Measurements from ENCODE around the gene KRTAP4-3. TPM values are rescaled to one million over a fixed set of nuclear protein-coding genes. Genes with fewer than 3 reads are reported as not detected.

The KRTAP4-3 gene
- total RNA-seq: not detected
- long read RNA-seq: 0 reads

DNA sequence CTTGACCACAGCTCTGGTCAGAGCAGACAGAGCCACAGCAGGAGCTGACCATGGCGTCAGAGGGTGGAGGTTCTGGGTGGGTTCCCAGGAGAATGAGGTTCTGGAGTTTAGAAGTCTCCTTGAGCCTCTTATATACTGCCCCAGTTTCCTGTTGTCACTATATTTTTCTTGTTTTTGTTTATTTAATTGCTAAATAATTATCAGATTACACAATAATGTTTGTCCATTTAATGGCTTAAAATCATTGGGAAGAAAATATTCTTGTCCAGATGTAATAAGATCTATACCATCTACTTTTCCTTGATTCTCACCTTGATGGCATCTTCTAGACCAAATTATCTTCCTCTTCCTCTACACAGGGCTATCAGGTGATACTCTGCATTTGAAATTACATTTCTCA lies at the start of gene KRTAP4-3:
TSS of gene KRTAP4-3 (minus strand) at position 101 of the 400 bp plus-strand sequence. CDS start at position 52, 49 bp downstream.
- Histone ChIP-seq H3K4me1 (no peaks in the 10 kb centered on the region), H3K36me3 (no peaks in the 10 kb centered on the region), H3K27me3 (ENCODE audit: low read depth) (peaks cover 33% of the 10 kb centered on the region), H3K27ac (replicated peaks) (no peak within 1 kb of the TSS), H3K9me3 (replicated peaks) (no peaks in the 10 kb centered on the region), H3K4me3 (no peak within 1 kb of the TSS)
- TF ChIP-seq, protein P1, sequence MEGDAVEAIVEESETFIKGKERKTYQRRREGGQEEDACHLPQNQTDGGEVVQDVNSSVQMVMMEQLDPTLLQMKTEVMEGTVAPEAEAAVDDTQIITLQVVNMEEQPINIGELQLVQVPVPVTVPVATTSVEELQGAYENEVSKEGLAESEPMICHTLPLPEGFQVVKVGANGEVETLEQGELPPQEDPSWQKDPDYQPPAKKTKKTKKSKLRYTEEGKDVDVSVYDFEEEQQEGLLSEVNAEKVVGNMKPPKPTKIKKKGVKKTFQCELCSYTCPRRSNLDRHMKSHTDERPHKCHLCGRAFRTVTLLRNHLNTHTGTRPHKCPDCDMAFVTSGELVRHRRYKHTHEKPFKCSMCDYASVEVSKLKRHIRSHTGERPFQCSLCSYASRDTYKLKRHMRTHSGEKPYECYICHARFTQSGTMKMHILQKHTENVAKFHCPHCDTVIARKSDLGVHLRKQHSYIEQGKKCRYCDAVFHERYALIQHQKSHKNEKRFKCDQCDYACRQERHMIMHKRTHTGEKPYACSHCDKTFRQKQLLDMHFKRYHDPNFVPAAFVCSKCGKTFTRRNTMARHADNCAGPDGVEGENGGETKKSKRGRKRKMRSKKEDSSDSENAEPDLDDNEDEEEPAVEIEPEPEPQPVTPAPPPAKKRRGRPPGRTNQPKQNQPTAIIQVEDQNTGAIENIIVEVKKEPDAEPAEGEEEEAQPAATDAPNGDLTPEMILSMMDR (IDR thresholded peaks at IDR 0.05; ENCODE audit: borderline replicate concordance): no peak
- intact Hi-C loops (cut with micrococcal nuclease): no loop called here
- no peak for DNase-seq

DNA sequence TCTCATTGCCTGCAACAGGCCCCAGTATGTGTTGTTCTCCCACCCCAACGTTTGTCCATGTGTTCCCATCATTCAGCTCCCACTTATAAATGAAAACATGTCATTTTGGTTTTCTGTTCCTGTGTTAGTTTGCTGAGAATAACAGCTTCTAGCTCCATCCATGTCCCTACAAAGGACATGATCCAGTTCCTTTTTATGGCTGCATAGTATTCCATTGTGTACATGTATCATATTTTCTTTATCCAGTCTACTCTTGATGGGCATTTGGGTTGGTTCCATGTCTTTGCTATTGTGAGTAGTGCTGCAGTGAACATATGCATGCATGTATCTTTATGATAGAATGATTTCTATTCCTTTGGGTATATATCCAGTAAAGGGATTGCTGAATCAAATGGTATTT lies 47.7 kb upstream of the KRTAP4-3 start:
- H3K9me3 ChIP-seq (replicated peaks): peaks cover 5% of the 10 kb centered on the region
- no peak for DNase-seq
- H3K4me3 ChIP-seq: no peak overlapping the region
- H3K27ac ChIP-seq (replicated peaks): no peak overlapping the region
- TF ChIP-seq, protein P1 (IDR thresholded peaks at IDR 0.05; ENCODE audit: borderline replicate concordance): no peak
- H3K36me3 ChIP-seq: no peaks in the 10 kb centered on the region
- intact Hi-C loops (cut with micrococcal nuclease): no loop called here
- H3K27me3 ChIP-seq (ENCODE audit: low read depth): peaks cover 80% of the 10 kb centered on the region
- no peaks in the 10 kb centered on the region for H3K4me1 ChIP-seq

DNA sequence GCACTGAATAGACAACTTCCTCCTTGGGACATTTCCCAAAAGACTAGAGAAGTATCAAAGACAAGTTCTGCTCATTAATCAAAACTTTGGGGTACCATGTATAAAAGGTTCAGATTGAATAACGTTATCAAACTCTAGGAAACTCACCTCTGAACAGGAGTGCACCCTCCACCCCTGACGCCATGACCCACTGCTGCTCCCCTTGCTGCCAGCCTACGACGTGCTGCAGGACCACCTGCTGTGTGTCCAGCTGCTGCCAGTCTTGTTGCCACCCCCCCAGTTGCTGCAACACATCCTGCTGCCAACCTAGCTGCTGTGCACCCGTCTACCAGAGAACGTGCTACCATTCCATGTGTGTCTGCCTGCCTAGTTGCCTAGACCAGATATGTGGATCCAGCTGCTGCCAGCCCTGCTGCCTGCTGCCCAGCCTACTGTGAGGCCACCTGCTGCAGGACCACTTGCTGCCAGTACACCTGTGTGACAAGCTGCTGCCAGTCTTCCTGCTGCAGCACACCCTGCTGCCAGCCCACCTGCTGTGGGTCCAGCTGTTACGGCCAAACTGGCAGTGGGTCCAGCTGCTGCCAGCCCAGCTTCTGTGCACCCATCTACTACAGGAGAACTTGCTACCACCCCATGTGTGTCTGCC lies 44.6 kb upstream of the KRTAP4-3 start:
- H3K9me3 ChIP-seq (replicated peaks): no peaks in the 10 kb centered on the region
- DNase-seq: no peak
- H3K4me1 ChIP-seq: no peaks in the 10 kb centered on the region
- H3K27ac ChIP-seq (replicated peaks): no peak overlapping the region
- intact Hi-C loops (cut with micrococcal nuclease): no loop called here
- peaks cover 93% of the 10 kb centered on the region for H3K27me3 ChIP-seq (ENCODE audit: low read depth)
- no peaks in the 10 kb centered on the region for H3K36me3 ChIP-seq
- H3K4me3 ChIP-seq: no peak overlapping the region
- TF ChIP-seq, protein P1 (IDR thresholded peaks at IDR 0.05; ENCODE audit: borderline replicate concordance): no peak

DNA sequence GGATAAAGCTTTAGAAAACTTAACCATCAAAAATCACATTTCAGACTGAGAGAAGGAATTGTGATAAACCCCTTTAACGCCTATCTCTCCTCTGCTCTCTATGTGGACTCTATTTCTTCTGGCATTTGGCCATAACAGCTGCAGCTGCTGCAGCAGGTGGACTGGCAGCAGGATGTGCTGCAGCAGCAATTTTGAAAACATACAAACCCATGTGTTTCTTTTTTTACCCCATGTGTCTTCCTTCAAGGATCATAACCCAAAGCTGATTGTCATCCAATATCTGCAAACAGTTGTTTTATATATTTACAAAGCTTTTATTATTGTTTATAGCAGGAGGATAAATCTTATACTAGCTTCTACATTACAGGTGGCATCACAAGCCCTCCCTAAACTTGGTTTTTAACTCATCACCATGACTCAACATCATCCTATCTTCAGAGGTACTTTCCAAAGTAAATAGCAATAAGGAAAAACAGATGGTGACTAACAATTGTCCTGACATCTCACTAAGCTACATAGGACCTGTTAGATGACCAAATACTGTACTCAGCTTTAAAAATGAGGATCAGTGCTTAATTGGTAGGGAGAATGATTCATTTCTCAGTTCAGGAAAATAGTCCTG lies 43.9 kb upstream of the KRTAP4-3 start:
- TF ChIP-seq, protein P1 (IDR thresholded peaks at IDR 0.05; ENCODE audit: borderline replicate concordance): no peak
- intact Hi-C loops (cut with micrococcal nuclease): no loop called here
- peaks cover 90% of the 10 kb centered on the region for H3K27me3 ChIP-seq (ENCODE audit: low read depth)

DNA sequence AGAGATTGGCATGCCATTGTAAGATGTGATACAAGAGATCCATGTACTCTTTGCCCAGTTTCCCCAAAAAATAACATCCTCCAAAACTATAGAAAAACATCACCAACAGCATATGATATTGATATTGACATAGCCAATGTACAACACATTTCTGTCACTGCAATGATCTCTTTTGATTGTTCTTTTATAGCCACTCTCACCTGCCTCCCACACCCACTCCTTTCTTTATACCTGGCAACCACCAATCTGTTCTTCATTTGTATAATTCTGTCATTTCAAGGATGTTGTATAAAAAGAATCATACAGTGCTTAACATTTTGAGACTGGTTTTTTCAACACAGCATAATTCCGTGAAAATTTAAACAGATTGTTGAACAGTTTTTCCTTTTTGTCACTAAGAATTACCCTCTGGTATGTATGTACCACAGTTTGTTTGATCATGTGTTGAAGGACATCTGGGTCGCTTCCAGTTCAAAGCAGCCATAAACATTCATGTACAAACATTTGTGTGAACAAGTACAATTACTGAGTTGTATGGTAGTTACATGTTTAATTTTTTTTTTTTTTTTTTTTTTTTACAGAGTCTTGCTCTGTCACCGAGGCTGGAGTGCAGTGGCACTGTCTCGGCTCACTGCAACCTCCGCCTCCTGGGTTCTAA lies 31.5 kb upstream of the KRTAP4-3 start:
- H3K4me1 ChIP-seq: no peaks in the 10 kb centered on the region
- intact Hi-C loops (cut with micrococcal nuclease): no loop called here
- peaks cover 3% of the 10 kb centered on the region for H3K27me3 ChIP-seq (ENCODE audit: low read depth)
- no peak for DNase-seq
- TF ChIP-seq, protein P1 (IDR thresholded peaks at IDR 0.05; ENCODE audit: borderline replicate concordance): no peak
- no peak overlapping the region for H3K27ac ChIP-seq (replicated peaks)
- no peak overlapping the region for H3K4me3 ChIP-seq
- peaks cover 22% of the 10 kb centered on the region for H3K9me3 ChIP-seq (replicated peaks)
- no peaks in the 10 kb centered on the region for H3K36me3 ChIP-seq

More for the DNA sequence above, 43.9 kb upstream of the KRTAP4-3 start:
- H3K9me3 ChIP-seq (replicated peaks): no peaks in the 10 kb centered on the region
- H3K27ac ChIP-seq (replicated peaks): no peak overlapping the region
- no peaks in the 10 kb centered on the region for H3K4me1 ChIP-seq
- DNase-seq: no peak
- H3K36me3 ChIP-seq: no peaks in the 10 kb centered on the region
- no peak overlapping the region for H3K4me3 ChIP-seq

All from left ventricle myocardium inferior (tissue), 1 donor.